Liver (tissue), 3 donors: Measurements from ENCODE around the gene SOWAHC.
"Not testable (repeated sequence)": the region's sequence is repeated elsewhere in the genome, so short reads cannot be mapped to it uniquely, and the experiment has no call there.

Experiments used
- ATF3 ChIP-seq: IDR thresholded peaks from 2 replicates; pipeline ENCODE4 v1.6.1; 2016; ENCODE audit warnings: antibody characterized with exemption
- CTCF ChIP-seq: fragments of 150-350 bp; IDR thresholded peaks from 2 replicates; pipeline ENCODE4 v1.5.1; 2017; ENCODE audit warnings: improper control_type of control experiment, low read depth, low read length; ENCODE audit not compliant: missing input control
- EGR1 ChIP-seq, 2 donors: IDR thresholded peaks; 2 replicates each; pipeline ENCODE4 v1.6.1; 2016 to 2018; ENCODE audit warnings: antibody characterized with exemption in 2 of 2, low read depth in 2 of 2
- FOXA1 ChIP-seq: IDR thresholded peaks from 2 replicates; pipeline ENCODE4 v1.6.1; 2016; ENCODE audit warnings: antibody characterized with exemption
- GABPA ChIP-seq, 2 donors: IDR thresholded peaks in 1 of 2; conservative IDR thresholded peaks in 1 of 2; 2 replicates each; pipeline ENCODE4 v1.6.1; 2016; ENCODE audit warnings: antibody characterized with exemption in 2 of 2, mild to moderate bottlenecking in 1 of 2, moderate library complexity in 1 of 2
- JUND ChIP-seq, 2 donors: IDR thresholded peaks; 2 replicates each; pipeline ENCODE4 v1.6.1; 2016; ENCODE audit warnings: antibody characterized with exemption in 2 of 2
- MAX ChIP-seq: IDR thresholded peaks from 2 replicates; pipeline ENCODE4 v1.6.1; 2016; ENCODE audit warnings: antibody characterized with exemption
- NR2F2 ChIP-seq: IDR thresholded peaks from 2 replicates; pipeline ENCODE4 v1.6.1; 2016; ENCODE audit warnings: antibody characterized with exemption
- RAD21 ChIP-seq, 2 donors: IDR thresholded peaks; 2 replicates each; pipeline ENCODE4 v1.6.1; 2016; ENCODE audit warnings: antibody characterized with exemption in 2 of 2, mild to moderate bottlenecking in 2 of 2
- REST ChIP-seq: IDR thresholded peaks from 2 replicates; pipeline ENCODE4 v1.6.1; 2016; ENCODE audit warnings: antibody characterized with exemption, mild to moderate bottlenecking
- SP1 ChIP-seq: IDR thresholded peaks from 2 replicates; pipeline ENCODE4 v1.6.1; 2018; ENCODE audit warnings: antibody characterized with exemption, mild to moderate bottlenecking
- TAF1 ChIP-seq: conservative IDR thresholded peaks from 2 replicates; pipeline ENCODE4 v1.6.1; 2016; ENCODE audit warnings: antibody characterized with exemption, mild to moderate bottlenecking
- YY1 ChIP-seq: IDR thresholded peaks from 2 replicates; pipeline ENCODE4 v1.6.1; 2016; ENCODE audit warnings: antibody characterized with exemption, mild to moderate bottlenecking
- ZBTB33 ChIP-seq: IDR thresholded peaks from 2 replicates; pipeline ENCODE4 v1.6.1; 2016; ENCODE audit warnings: antibody characterized with exemption
- donor health status: healthy.
- donor health status: healthy.

GRCh38 chr2:109640000-109640399 is 25.8 kb downstream of the SOWAHC start:
- TF ChIP-seq CTCF; GABPA (IDR thresholded peaks at IDR 0.05 in 1 of 2, conservative IDR thresholded peaks at IDR 0.05 in 1 of 2); TAF1; SP1; MAX; RAD21 (IDR thresholded peaks at IDR 0.05); ZBTB33; YY1; ATF3; EGR1 (IDR thresholded peaks at IDR 0.05; ENCODE audit: low read depth in 2 of 2); JUND (IDR thresholded peaks at IDR 0.05); REST; FOXA1; NR2F2: not testable (repeated sequence)
